ENCODE measurements around the gene PLK2. TPM values are rescaled to one million over a fixed set of nuclear protein-coding genes. Genes with fewer than 3 reads are reported as not detected.

The PLK2 gene
- total RNA-seq, 4 donors from 2014 or later: 34.9 to 59.3 (median 40.8) TPM

DNA sequence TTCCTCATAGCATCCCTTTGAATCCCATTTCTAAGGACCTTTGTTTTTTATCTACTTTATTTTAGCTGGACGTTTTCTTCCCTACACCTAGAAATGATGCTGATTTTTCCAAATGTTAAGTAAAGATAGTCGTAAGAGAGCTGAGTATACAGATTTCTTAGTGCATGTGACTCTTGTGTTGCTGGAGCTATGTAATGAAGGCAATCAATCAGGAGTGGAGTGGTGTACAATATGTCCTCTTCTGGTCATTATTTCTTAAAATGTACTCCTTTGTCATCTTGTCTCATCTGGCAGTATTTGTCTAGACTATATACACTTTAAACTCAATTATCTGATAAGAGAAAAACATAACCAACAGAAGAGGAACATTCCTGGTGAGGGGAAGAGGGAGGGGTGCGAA, 44.9 kb upstream of the PLK2 start:
- Histone ChIP-seq H3K9me3 (no peaks in the 10 kb centered on the region), H3K27me3 (no peaks in the 10 kb centered on the region), H3K4me3 (replicated peaks in 1 of 3) (no peak overlapping the region), H3K4me1 (peaks cover 0 to 3% of the 10 kb centered on the region in 2 donors), H3K27ac (no peak overlapping the region), H3K36me3 (no peaks in the 10 kb centered on the region)
- no peak for TF ChIP-seq POLR2A (IDR thresholded peaks at IDR 0.05)
- WGBS, 2 donors: 70 to 75% methylated on average over 3 of the region's 3 CpGs
- intact Hi-C loops (cut with DNase I): no loop called here
- no peak for DNase-seq

DNA sequence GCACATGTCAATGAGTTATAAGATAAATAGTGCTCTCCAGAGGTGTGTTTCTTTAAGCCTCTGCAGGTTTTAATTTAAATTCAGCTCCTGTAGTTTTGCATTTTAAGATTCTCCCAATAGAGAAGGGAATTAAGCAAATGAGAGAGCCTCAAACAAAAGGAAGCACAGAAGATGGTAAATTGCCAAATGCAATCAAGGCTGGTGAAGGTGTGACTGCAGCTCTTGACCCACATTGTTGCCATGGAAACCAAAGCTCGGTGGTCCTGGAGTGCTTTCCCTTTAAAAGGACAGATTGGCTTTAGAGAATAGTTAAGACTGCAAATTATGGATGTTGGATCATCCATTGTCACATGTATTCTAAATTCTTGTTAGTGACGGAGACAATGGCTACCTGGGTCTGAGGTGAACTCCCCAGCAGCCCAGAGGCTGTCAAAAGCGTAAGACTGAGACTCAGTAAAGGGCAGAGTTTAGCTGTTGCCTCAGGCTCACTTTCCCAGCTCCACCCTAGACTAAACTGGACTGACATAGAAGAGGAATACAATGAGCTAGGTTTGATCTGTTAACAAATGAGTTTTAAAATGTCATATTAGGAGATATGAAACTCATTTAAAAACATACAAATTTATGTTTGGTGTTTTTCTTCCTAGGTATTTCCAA, 43.6 kb upstream of the PLK2 start:
- peaks cover 0 to 3% of the 10 kb centered on the region in 2 donors for H3K4me1 ChIP-seq
- WGBS, 2 donors: 51 to 64% methylated on average over 3 of the region's 3 CpGs
- H3K27me3 ChIP-seq: no peaks in the 10 kb centered on the region
- no peak overlapping the region for H3K27ac ChIP-seq
- no peaks in the 10 kb centered on the region for H3K9me3 ChIP-seq
- H3K36me3 ChIP-seq: no peaks in the 10 kb centered on the region
- no peak overlapping the region for H3K4me3 ChIP-seq (replicated peaks in 1 of 3)
- TF ChIP-seq, protein P1, sequence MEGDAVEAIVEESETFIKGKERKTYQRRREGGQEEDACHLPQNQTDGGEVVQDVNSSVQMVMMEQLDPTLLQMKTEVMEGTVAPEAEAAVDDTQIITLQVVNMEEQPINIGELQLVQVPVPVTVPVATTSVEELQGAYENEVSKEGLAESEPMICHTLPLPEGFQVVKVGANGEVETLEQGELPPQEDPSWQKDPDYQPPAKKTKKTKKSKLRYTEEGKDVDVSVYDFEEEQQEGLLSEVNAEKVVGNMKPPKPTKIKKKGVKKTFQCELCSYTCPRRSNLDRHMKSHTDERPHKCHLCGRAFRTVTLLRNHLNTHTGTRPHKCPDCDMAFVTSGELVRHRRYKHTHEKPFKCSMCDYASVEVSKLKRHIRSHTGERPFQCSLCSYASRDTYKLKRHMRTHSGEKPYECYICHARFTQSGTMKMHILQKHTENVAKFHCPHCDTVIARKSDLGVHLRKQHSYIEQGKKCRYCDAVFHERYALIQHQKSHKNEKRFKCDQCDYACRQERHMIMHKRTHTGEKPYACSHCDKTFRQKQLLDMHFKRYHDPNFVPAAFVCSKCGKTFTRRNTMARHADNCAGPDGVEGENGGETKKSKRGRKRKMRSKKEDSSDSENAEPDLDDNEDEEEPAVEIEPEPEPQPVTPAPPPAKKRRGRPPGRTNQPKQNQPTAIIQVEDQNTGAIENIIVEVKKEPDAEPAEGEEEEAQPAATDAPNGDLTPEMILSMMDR (IDR thresholded peaks at IDR 0.05): no peak
- no peak for TF ChIP-seq POLR2A (IDR thresholded peaks at IDR 0.05)
- DNase-seq: no peak
- intact Hi-C loops (cut with DNase I): no loop called here

DNA sequence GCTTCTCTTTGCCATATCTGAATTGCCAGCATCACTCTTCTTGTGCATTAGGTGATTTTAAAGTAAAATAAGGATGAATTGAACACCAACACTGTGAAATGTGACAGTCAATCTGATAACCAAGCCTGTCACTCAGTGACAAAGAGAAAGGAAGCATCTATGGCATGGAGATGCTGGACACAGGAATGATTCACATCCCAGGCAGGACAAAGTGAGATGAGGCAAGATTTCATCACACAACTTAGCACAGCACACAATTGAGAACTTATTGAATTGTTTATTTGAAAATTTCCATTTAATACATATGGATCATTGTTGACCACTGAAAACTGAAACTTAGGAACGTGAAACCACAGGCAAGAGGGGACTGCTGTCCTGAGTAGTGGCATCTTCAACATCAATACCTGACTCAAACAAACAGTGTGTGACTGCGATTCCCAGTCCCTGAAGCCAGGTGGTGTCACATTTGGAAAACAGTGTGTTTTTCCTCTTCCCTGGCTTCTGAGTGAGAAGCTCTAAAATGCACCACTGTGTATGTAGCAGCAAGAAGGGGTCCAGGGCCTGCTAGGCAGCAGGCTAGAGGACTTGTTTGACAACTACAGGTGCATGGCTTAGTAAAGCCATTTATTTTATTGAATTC, 42.0 kb upstream of the PLK2 start:
- H3K27me3 ChIP-seq: no peaks in the 10 kb centered on the region
- H3K4me3 ChIP-seq (replicated peaks in 1 of 3): no peak overlapping the region
- H3K27ac ChIP-seq: no peak overlapping the region
- no peak for TF ChIP-seq POLR2A (IDR thresholded peaks at IDR 0.05)
- TF ChIP-seq, protein P1 (IDR thresholded peaks at IDR 0.05): no peak
- no peaks in the 10 kb centered on the region for H3K36me3 ChIP-seq
- WGBS, 2 donors: 64 to 74% methylated on average over 2 of the region's 2 CpGs
- no peak for DNase-seq
- no peaks in the 10 kb centered on the region for H3K9me3 ChIP-seq
- H3K4me1 ChIP-seq: peaks cover 0 to 3% of the 10 kb centered on the region in 2 donors
- intact Hi-C loops (cut with DNase I): no loop called here

DNA sequence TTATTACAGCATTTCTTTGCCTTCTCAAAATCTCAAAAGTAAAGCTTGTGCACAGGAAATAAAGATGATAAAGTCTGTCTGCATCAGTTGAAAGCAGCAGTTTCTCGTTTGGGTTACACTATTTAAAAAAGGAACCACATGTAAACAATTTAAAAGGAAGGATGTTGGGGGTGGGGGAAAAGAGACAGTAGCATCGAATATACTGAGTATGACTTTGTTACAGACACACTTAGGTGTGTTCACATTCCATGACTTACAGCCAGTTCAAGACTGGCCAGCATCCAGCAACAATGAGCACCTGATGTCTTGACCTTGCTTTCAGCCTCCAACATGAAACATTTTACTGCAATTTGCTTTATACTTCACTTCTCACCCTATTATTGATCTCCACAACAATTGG, 40.1 kb upstream of the PLK2 start:
- no peak overlapping the region for H3K4me3 ChIP-seq (replicated peaks in 1 of 3)
- no peaks in the 10 kb centered on the region for H3K9me3 ChIP-seq
- peak in 1 of 2 donors; percentile 30 for DNase-seq
- no peak for TF ChIP-seq POLR2A (IDR thresholded peaks at IDR 0.05)
- TF ChIP-seq, protein P1 (IDR thresholded peaks at IDR 0.05): no peak
- no peaks in the 10 kb centered on the region for H3K27me3 ChIP-seq
- 15 to 20% methylated on average over 2 of the region's 2 CpGs for WGBS, 2 donors
- intact Hi-C loops (cut with DNase I): loop anchor here (10.0 kb wide), 1 partner anchor 345 kb away; no protein-coding TSS in a partner anchor
- H3K4me1 ChIP-seq: peaks cover 0 to 3% of the 10 kb centered on the region in 2 donors
- no peaks in the 10 kb centered on the region for H3K36me3 ChIP-seq
- no peak overlapping the region for H3K27ac ChIP-seq

DNA sequence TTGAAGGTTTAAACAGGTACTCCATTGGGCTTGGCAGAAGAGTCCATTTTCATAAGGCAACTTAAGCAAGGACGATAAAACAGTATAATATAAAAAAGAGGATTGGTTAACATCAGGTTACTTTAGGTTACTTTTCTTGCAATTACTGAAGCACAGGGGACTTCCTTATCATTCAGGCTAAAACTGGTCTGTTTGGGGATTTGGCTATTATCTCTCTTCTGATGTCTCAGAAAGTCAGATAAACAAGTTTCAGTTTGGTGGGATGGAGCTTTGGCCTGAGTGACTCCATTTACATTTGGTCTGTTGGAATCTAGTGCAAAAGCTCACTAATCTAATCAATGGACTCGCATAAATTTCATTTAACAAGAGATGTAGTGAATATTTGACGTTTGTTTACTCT, 39.3 kb upstream of the PLK2 start:
- intact Hi-C loops (cut with DNase I): loop anchor here (10.0 kb wide), 1 partner anchor 346 kb away; no protein-coding TSS in a partner anchor
- 83% methylated on average over 3 of the region's 3 CpGs for WGBS, 2 donors

More for the DNA sequence above, 39.3 kb upstream of the PLK2 start:
- no peaks in the 10 kb centered on the region for H3K27me3 ChIP-seq
- no peaks in the 10 kb centered on the region for H3K9me3 ChIP-seq
- no peak overlapping the region for H3K27ac ChIP-seq
- no peak for TF ChIP-seq POLR2A (IDR thresholded peaks at IDR 0.05)
- DNase-seq: no peak
- no peak overlapping the region for H3K4me3 ChIP-seq (replicated peaks in 1 of 3)
- peaks cover 0 to 3% of the 10 kb centered on the region in 2 donors for H3K4me1 ChIP-seq
- H3K36me3 ChIP-seq: no peaks in the 10 kb centered on the region
